GM23338 (cell line): ENCODE data around the gene CELF4.

Experiments used
- NANOG ChIP-seq: IDR thresholded peaks from 2 replicates; pipeline ENCODE4 v1.6.1; 2016; ENCODE audit warnings: antibody characterized with exemption, borderline replicate concordance
- TF ChIP-seq, protein P1 (sequence below), 2 experiments: fragments of 200-600 bp in 1 of 2; sonication (generic) in 1 of 2; conservative IDR thresholded peaks; 2 replicates each; pipeline versions ENCODE4 v1.5.1 to v1.6.1; 2016 to 2017; ENCODE audit warnings: antibody characterized with exemption in 2 of 2, low read depth in 2 of 2, mild to moderate bottlenecking in 2 of 2, moderate library complexity in 1 of 2

DNA sequence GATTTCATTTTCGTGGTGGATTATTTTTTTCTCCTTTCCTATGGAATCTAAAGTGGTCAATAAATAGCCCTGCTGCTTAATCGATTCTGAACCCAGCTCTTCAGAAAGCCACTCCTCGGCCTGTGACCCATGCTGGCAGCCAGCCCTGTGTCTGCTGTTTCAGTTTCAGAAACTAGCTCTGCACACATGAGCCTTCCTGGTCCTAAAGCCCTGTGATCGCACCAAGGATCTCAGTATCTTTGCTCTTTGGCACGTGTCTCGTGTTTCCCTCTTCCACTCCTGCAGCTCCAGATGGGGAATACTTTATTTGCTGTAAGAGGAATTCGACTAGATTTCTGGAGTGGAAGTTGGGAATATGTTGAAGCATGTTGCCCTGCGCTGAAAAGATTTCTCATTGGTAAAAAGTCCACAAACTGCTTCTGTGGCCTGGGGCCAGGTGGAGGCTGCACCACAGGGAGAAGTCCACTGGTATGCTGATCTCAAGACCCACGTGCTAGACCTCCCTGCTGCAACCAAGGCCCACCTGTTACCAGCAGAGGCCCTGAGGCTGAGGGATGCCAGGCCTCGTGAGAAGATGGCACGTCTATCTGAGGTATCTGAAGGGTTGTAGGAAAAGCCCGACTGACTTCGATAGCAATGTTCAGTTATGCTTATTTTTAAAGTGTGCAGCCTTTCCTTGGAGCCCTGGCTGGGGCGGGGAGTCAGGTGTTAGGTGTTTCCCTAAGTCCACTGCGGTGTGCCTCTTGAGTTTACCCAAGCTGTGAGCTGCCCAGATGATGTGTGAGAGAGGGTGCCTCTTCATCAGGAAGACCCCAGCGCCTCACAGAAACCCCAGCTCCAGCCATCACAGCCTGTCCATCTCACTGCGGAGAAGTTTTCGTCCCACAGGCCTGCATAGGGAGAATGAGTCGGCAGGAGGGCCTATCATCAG is 33.6 kb upstream of the CELF4 start:
- TF ChIP-seq, protein P1, sequence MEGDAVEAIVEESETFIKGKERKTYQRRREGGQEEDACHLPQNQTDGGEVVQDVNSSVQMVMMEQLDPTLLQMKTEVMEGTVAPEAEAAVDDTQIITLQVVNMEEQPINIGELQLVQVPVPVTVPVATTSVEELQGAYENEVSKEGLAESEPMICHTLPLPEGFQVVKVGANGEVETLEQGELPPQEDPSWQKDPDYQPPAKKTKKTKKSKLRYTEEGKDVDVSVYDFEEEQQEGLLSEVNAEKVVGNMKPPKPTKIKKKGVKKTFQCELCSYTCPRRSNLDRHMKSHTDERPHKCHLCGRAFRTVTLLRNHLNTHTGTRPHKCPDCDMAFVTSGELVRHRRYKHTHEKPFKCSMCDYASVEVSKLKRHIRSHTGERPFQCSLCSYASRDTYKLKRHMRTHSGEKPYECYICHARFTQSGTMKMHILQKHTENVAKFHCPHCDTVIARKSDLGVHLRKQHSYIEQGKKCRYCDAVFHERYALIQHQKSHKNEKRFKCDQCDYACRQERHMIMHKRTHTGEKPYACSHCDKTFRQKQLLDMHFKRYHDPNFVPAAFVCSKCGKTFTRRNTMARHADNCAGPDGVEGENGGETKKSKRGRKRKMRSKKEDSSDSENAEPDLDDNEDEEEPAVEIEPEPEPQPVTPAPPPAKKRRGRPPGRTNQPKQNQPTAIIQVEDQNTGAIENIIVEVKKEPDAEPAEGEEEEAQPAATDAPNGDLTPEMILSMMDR (conservative IDR thresholded peaks at IDR 0.05; ENCODE audit: low read depth in 2 of 2) = no peak
- no peak for TF ChIP-seq NANOG
